Measurements from ENCODE around the gene ZCWPW1.

DNA sequence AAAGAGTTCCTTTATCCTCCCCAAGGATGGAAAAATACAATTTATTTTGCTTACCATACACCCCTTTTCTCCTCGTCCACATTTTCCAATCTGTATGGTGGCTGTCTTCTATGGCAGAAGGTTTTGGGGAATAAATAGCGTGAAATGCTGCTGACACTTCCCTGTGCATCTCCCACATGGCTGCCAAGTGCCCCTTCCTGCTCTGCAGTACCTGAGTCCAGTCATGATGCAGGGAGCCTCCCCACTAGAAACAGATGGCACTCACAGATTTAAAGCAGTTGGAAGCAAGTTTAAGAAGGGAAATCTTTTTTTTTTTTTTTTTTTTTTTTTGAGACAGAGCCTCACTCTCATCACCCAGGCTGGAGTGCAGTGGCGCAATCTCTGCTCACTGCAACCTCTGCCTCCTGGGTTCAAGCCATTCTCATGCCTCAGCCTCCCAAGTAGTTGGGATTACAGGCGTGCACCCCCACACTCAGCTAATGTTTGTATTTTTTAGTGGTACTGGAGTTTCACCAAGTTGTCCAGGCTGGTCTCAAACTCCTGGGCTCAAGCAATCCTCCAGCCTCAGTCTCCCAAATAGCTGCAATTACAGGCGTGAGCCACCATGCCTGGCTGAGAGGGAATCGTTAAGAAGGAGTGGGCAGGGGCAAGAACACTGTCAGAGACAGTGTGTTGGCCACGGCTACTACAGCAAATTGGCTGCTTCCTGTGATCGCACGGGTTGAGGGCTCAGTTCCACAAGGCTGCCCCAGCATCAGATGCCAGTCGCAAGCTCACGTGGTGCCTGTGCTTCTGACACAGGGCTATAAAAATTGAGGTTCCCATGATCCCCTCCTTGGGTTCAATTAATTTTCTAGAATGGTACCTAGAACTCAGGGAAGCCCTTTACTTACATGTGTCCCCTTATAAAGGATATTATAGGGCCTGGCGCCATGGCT lies 60.6 kb downstream of the ZCWPW1 start:
- TF ChIP-seq EZH2 (IDR thresholded peaks at IDR 0.05; ENCODE audit: insufficient read depth, poor library complexity, severe bottlenecking): no peak
- TF ChIP-seq EZH2phosphoT487 (IDR thresholded peaks at IDR 0.05; ENCODE audit: insufficient read depth, low read depth): no peak
